Cerebellar cortex (tissue), 1 donor: ENCODE results near the gene GREB1L.

ENCODE experiments used
- DNase-seq: peaks from one replicate; pipeline ENCODE4 v3.0.0-alpha.2; 2015; ENCODE audit warnings: low spot score

The GREB1L gene

DNA sequence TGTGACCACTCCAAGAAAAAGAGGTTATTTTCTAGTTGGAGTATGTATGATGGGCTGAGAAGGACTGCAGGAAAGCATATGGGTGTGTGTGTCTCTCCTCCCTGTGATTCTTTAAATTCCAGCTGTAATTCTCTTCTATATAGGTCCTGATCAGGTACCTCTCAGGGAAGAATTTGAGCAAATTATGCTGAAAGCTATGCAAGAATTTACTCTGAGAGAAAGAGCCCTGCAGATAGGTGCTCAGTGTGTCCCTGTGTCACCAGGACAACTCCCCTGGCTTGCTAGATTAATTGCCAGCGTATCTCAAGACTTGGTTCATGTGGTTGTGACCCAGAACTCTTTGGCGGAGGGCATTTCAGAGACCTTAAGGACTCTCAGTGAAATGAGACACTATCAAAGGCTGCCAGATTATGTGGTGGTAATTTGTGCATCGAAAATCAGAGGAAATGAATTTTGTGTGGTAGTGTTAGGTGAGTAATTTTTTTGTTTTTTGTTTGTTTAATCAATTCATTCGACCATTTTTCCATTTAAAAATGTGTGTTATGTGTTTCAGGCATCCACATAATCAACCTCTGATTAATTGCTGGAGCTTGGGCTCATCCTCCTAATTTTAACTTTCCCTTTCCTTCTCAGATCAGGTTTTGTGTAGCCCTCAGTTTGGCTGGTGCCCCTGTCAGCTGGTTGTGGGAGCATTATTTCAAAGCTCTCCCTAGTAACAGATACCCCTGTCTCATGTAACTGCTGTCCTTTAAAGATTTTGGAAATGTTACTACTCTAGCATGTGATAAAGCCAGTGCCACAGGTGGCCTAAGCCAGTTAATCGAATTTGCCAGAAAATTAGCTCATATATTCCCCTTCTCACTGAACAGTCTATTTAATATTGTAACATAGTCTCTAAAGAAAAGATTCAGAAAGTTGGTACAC lies 207.6 kb downstream of the GREB1L start:
- no peak for DNase-seq

DNA sequence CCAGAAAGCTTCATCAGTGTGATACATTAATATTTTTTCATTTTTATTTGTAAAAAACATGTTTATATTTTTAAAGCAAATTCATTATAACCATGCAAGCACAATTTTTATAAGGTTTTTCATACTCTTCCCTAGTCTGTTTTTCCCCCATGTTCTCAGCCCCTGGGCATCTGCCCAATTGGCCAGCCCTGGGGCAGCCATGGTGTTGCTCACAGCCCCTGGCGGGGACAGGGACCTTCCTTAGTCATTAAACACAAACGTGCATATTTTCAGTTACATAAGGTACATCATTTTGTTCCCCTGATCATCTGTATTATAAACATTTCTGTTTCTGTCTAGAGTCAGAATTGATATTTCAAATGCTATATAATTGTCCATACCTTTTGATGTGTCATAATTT lies 208.5 kb downstream of the GREB1L start:
- DNase-seq, result no peak

DNA sequence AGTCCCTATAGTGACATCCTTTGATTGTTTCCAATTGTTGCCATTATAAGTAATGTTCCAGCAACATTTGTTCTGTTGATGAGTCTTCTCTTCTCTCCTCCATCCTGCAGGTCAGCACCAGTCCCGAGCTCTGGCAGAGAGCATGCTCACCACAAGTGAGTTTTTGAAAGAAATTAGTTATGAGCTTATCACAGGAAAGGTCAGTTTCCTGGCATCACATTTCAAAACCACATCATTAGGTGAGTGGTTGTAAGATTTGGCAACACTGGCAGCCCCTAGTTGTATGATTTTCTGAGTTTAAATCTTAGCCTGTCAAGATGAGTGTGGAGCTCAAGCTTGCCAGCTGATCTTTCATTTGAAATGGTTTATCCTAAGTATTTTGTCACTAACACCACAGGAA lies 208.9 kb downstream of the GREB1L start:
- DNase-seq, result no peak

DNA sequence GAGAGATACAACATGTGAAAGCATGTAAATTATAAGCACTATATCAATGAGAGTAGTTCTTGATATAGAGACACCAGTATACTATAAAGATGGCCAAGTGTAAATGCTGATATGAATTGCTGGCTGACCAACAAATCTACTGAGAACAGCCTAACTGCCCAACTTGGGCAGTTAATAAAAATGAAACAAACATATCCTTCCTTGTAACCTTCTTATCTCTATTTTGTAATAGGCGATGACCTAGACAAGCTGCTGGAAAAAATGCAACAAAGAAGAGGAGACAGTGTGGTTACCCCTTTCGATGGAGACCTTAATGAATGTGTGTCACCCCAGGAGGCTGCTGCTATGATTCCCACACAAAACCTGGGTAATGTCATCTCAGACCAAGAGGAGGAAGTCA lies 209.8 kb downstream of the GREB1L start:
- no peak for DNase-seq

DNA sequence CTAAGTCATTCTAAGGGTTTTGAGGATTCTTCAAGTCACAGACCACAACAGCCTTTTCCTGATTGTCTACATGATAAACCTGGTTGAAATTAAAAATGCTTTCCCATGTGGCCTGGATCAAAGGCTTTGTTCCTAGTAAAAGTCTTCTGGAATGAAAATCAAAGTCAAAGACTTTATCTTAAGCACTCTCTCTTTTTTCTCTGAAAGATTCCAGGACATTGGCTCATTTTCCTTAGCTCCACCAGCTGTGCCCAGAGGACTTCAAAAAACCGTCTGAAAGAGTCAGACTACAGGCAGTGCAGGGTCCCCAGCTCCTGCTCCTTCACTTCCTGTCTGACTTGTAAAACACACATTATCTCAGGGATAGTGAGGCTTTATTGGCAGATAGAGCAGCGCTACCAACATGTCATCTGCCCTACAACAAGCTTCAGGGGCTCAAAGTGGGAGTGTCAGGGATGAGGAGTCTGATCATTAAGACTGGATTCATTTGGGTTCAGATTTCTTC lies 210.3 kb downstream of the GREB1L start:
- peak; percentile 17 for DNase-seq

DNA sequence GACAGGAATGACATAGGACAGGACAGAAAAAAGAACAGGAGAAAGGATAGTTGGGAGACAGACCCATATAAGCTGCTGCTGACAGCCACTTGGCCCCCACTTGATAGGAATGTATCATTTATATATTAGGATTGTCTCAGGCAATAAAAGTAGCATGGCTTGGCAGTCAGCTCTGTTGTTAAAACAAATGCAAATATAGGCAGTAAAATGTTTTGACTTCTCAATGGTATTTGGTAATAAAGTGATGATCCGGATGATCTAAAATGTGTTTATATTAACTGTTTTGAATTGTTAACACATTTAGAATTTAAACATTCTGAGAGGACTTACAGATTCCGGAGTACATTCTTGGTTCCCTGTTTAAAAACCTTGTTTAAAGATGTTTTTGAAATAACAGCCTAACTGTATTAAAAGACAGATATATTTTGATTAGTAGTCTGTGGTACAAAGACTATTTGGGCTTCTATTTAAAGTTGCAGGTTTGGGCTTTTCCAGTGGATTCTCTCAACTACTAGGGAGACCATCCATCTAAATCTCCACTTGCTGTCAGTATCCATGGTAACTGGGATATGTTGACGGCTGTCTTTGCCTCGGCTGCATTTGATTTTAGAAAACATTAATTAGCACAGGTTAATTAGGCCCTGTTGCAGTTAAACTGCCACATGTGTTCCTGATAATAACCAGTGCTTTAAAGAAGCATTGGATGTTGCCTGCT lies 210.9 kb downstream of the GREB1L start:
- DNase-seq, result peak; percentile 72

DNA sequence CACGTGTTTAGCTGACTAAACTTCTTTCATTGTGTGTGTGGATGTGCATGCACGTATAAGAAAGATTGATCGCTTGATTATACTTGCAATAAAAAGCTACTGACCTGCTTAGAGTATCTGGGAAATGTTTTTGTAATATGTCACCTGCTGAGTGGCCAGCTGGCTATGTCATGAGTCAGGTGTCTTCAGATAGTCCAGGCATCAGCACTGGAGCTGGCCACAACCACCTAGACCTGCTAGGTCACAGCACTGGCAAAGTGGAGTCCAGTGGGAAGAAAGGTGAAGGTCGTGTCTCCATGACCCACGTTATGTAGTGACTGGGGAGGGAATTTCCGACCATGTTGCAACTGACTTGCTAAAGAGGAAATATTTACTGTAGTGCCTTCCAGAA lies 211.5 kb downstream of the GREB1L start:
- peak; percentile 87 for DNase-seq

DNA sequence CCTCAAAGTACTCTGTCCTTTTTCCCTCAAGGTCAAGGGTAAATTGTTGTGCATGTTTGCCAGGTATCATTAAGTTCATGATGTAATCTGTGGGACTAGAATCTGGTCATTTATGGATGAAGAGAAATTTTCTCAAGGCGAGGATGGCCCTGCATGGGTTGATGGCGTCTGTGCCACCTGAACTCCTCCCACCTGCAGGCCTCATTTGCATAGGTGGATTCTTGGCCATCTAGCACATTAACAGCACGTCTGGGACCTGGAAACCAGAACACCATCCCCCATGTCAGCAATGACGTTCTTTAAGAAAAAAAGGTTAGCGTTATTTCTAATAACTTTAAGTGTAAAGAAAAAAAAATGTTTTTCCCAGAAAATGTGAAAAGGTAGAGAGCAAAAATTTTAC lies 212.7 kb downstream of the GREB1L start:
- no peak for DNase-seq

DNA sequence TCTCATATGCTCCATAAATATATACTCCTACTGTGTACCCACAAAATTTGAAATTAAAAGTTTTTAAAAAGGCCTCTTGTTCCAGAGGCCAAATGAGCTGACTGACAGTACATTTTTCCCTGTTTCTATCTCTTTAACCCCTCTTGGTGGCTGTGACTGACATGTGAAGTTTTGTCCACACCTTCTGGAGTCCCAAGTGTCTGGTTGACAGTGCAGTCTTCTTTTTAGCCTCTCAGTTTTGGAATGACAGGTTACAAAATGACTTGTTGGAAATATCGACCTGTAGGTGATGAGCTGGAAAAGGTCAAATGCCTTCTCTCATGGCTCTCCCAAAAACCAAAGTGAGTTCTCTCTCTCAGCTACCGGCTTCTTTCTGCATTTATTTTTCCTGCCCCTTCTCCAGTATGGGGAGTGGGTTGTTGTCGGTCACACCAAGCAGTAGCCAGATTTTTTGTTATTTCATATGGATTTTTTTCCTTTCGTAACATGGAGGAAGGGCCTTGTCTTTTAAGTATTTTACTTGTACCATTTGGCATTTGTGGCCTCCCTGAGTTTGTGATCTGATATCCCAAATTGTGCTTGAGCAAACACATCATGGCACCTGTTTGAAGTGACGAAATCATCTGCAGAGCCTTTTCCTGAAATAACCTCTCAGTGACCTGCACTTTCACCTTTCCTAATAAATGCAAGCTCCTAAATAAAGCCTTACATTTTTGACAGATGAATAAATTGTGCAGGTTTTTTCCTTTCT lies 214.6 kb downstream of the GREB1L start:
- no peak for DNase-seq

DNA sequence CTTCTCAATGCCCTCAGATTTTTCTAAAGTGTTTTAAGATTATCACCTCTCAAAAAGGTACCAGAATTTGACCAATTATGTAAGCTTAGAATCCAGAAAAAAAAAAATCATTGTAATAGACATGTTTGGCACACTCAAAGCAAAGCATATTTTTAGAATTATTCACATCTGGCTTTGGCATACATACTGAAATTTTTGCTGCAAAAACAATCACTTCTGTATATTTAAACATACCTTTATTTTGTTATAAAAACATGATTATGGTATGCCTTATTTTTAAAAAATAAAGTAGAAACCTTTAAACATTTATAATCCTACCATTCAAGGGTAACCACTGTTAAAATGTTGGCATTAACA lies 215.1 kb downstream of the GREB1L start:
- DNase-seq, result no peak

DNA sequence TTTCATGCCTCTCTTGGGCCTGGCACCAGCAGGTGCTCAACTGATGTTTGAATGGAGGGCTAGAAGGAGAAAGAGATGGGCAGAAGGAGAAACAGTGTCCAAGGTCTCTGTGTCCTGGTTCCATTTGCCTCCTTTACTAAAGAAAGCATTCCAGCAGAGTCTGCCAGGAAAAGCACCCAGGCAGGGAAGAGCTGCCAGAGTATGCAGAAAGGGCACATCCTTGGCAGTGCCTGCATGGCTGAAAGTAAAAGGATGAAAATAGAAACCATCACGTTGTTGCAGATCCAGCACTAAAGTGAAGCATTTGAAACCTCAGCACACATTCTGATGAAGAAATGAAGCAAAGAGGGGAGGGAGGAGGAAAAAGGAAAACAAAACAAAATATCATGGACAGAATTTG lies 216.3 kb downstream of the GREB1L start:
- DNase-seq, result peak; percentile 86

DNA sequence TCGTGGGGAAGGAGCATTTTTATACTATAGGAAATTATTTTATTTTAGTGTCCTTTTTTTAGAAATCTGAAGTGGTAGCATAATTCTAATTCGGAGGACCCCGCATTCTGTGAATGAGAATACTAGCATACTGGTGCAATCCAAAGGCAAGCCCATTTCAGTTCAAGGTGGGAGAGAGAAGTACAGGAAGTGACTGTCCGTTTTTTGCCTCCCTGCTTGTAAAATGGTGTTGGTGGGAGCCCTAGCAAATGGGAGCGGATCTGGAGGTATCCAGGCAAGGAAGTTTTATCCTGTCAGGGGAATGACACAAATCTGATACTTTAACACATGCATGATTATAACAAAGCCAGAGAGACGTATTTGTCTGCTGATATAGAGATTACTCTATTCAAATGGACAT lies 216.8 kb downstream of the GREB1L start:
- DNase-seq, result peak; percentile 20

DNA sequence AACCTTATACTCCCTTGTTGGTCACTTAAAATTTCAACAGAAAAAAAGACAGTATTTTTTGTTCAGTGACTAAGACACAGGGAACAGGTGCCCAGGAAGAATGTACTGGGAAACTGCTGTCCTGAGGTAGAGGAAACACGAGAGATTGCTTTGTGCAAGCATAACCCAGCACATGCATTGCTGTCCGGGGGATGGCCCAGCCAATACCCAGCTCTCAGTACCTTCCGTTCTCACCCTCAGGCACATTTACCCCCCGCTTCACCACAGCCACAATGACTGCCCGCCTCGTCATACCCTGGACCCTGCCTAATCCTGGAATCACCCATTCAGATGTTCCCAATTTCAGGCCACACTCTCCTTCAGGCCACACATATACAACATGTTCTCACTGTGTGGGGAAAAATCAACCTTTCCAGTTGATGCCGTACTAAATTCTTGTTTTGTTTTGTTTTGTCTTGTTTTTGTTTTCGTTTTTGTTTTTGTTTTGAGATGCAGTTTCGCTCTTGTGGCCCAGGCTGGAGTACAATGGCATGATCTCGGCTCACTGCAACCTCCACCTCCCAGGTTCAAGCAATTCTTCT lies 217.8 kb downstream of the GREB1L start:
- no peak for DNase-seq

DNA sequence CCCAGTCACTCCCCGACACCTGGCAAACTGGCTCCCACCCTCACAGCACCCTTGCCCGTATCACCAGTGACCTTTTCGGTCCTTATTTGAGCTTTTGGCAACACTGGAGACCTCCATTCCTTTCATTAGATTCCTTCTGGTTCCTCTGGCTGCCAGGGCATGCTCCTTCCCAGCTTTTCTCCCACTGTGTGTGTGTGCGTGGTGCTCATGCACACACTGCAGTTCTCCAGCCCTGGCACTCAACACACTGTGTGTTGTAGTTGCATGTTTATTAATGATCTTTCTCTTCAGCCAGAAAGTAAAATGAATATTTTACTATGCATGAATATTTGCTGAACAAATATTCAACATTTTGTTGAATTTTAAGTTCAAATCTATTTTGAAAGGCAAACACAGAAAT lies 219.4 kb downstream of the GREB1L start:
- no peak for DNase-seq

DNA sequence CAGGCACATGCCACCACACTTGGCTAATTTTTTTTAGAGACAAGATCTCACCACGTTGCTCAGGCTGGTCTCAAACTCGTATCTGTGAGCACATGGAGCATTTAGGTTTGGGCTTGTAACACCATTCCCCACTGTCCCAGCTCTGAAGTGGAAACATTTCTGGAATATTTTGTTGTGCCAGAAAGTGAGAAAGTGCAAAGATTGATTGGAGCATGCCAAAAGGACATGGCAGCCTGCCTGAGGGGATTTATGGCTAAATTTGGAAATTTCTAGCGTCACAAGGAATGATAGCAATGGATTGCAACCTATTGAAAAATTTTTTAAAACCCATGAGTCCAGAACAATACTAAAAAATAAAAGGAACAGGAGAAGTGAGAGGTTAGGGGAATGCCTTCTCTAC lies 221.7 kb downstream of the GREB1L start:
- DNase-seq, result no peak

DNA sequence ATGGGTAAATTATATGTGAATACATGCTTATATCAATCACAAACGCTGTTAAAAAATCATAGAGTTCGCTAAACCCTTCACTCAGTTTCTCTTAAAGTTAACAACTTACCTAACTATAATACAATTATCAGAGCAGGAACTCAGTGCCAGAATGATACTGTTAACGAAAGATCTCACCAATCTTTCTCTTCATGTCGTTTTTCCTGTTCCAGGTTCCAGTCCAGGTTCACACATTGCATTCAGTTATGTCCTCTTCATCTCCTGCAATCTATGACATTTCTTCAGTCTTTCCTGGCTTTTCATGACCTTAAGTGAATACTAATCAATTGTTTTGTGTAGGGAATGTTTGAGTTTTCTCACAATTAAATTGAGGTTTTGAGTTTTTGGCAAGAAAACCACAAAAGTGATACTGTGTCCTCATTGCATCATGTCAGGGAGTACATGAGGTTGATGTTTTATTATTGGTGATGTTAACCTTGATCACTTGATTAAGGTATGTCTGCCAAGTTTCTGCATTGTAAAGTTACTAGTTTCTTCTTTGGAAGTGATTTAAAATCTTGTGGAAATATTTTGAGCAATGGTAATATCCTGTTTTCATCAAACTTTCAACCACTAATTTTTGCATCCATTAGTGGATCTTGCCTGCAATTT lies 226.6 kb downstream of the GREB1L start:
- DNase-seq, result no peak

DNA sequence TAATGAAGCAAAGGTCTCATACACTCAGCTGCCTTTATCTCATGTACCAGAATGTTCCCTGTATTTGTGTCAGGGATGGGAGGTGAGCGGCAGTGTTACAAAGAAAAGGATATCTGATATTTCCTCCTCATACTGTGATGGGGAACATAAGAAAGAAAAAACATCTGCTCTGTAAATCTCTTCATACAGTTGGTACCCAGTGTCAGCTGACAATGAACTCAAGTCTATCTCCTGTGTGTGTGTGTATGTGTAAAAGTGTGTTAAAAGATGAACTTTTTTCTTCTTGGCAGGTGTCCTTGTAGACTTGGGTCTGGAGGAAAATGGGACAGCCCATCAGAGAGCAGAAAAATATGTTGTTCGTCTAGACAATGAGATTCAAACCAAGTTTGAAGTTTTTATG lies 230.7 kb downstream of the GREB1L start:
- DNase-seq, result no peak

DNA sequence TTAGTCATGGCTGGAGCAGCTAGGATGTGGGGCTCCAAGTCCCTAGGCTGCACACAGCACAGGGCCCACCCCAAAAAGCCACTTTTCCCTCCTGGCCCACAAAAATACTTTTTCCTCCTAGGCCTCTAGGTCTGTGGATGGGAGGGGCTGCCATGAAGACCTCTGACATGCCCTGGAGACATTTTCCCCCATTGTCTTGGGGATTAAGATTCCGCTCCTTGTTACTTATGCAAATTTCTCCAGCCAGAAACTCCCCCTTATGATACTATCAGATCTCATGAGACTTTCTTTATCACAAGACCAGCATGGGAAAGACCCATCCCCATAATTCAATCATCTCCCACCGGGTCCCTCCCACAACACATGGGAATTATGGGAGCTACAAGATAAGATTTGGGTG lies 232.6 kb downstream of the GREB1L start:
- DNase-seq, result no peak

DNA sequence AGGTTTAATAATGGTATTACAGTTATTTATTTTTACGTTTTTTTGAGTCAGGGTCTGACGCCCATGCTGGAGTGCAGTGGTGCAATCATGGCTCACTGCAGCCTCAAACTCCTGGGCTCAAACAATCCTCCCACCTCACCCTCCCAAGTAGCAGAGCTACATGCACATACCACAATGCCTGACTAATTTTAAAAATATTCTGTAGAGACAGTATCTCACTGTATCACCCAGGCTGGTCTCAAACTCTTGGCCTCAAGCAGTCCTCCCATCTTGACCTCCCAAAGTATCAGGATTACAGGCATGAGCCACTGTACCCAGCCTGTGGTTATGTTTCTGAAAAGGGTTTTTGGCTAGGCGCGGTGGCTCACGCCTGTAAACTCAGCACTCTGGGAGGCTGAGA lies 237.7 kb downstream of the GREB1L start:
- no peak for DNase-seq

DNA sequence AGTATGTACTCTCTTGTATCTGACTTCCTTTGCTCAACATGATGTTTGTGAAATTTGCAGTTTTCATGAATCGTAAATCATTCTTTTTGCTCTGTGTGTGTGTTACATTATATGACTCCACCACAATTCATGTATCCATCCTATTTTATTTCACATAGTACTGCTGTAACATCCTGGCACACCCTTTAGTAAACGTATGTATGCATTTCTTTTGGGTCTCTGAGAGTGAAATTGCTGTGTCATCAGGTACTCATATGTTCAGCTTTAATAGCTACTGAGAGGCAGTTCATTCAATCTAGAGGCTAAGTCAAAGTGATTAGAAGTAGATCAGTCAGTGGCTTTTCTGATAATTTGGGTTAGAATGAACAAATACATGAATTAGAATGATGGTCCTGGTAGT lies 239.7 kb downstream of the GREB1L start:
- no peak for DNase-seq

DNA sequence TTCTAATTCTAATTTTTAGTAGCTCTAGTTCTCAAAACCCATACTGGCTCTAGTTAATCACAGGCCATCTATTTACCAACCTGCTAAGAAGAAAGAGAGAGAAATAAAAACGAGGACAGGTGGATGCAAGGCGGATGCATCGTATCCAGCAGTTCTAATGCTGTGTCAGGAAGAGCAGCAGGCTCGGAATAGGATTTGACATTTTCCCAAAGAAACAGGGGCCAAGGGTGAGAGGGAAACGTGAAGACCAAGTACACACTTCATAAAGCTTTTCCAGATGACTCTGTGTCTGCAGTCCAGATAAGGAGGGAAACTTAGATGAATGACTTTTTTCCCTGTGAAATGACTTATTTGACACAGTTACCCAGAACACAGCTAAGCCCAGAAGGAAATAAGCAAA lies 241.0 kb downstream of the GREB1L start:
- no peak for DNase-seq
